SHP77 (cell line): ENCODE results near the gene USP9X.
A peak's percentile ranks its signal among the peaks of the same experiment; 100 is the strongest.
"Not testable (repeated sequence)": the region's sequence is repeated elsewhere in the genome, so short reads cannot be mapped to it uniquely, and the experiment has no call there.

ENCODE experiments used
- DNase-seq, 2 experiments: peaks; one replicate each; lab custom pipeline; 2025; lab: John Stamatoyannopoulos, UW

Gene USP9X

DNA sequence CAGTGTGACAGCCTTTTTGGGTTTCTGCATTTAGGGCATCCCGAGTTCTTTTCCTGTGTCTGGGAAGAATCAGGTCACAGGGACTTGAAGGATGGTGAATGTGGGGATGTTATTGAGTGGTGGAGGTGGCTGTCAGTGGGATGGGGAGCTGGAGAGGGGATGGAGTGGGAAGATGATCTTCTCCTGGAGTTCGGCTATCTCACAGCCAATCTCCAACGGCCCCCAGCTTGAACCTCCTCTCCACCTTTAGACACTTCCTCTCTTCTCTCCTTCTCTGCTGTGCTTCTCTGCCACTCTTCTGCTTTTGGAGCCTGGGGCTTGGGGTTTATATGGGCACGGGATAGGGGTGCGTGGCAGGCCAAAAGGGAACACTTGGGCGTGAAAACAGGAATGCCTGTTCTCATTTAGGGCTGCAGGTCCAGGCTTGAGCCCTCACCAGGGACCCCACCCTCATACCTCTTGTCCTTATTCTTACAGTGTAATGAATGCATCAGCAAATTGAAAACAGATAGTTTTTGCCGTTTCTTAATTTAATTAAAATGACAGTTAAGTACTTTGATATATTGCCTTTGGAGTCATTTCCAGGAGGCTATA is 37.5 kb downstream of the USP9X start:
- no peak for DNase-seq

DNA sequence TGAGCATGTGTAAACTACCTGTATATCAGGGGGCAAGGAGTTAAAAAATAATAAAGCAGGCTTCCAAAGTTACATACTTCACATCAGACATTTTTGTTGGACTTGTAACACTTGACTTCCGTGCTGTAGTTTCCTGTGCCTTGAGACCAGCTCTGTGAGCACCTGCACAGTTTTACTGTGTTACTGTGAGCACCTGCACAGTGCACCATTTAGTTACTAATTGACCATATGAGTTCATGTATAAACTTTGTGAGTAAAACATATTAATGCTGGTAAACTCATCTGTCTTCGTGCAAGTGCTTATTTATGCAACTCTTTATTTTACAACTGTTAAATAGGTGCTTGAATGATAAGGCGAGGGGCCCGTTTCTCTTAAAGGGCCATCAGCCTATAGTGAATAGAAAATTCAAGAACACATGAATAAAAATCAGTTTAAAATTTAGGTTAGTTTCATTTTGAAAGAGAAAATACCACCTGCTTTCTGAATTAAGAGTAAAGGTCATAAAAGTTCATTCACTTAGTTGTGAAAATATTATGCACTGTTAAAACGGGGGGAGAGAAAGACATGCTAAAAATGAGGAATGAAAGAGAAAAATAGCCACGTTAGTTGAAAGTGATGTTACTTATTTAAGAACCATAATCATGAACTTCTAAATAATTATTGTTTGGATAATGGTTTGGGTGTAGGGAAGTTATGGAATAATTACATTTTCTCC is 42.4 kb downstream of the USP9X start:
- DNase-seq, result no peak

DNA sequence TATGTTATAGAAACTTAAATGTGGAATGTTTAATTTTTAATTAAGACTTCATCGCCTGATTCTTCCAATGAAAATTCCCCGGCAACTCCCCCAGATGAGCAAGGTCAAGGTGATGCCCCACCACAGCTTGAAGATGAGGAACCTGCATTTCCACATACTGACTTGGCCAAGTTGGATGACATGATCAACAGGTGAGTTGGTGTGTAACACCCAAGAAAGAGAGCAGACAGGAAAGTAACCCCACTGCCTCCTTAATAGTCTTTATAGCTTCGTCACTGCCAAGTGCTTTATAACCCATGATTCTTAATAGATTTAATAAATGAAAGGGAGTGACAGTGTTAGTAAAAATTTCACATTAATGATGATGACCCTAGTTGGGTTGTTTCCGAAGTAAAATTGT is 43.7 kb downstream of the USP9X start:
- no peak for DNase-seq

DNA sequence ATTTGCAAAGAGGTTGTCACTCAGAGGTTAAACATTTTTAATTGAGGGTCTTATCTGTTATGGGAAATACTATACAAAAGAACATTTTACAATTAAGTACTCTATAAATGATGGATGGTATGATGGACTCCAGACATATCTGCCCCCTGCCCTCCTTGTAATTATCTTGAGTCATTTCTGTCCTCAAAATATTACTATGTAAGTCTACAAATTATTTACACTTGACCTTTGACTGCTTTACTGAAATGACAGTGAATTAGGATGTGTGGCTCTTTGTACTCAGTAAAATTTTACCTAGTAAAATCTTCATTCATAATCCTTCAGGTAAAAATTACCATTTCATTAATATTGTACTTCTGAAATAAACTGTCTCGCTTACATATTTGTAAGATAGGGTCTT is 46.5 kb downstream of the USP9X start:
- DNase-seq, result no peak

DNA sequence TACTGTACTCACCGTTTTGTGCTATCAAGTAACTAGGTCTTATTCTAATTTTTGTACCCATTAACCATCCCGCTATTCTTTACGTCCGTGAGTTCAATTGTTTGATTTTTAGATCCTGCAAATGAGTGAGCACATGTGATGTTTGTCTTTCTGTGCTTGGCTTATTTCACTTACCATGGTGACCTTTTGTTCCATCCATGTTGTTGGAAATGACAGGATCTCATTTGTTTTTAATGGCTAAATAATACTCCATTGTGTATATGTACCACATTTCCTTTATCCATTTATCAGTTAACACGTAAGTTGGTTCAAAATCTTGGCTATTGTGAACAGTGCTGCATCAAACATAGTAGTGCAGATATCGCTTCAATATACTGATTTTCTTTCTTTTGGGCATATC is 48.3 kb downstream of the USP9X start:
- no peak for DNase-seq

DNA sequence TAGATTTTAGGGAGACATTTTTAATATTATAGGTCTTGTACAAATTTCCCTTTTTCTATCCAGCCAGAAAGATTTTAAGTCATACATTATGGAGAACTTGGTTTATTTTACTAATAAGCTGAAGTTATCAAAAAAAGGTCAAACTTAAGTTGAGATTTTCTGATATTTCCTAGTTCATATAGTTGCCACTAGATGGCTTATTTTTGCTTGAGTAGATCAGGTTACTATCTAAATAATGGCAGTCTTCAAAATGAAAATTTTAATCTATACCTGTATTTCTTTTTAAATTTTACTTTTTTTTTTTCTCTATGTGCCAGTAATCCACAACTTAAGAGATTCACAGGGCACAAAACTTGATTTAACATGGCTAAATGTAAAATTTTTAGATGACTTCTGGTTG is 52.3 kb downstream of the USP9X start:
- DNase-seq, result no peak

DNA sequence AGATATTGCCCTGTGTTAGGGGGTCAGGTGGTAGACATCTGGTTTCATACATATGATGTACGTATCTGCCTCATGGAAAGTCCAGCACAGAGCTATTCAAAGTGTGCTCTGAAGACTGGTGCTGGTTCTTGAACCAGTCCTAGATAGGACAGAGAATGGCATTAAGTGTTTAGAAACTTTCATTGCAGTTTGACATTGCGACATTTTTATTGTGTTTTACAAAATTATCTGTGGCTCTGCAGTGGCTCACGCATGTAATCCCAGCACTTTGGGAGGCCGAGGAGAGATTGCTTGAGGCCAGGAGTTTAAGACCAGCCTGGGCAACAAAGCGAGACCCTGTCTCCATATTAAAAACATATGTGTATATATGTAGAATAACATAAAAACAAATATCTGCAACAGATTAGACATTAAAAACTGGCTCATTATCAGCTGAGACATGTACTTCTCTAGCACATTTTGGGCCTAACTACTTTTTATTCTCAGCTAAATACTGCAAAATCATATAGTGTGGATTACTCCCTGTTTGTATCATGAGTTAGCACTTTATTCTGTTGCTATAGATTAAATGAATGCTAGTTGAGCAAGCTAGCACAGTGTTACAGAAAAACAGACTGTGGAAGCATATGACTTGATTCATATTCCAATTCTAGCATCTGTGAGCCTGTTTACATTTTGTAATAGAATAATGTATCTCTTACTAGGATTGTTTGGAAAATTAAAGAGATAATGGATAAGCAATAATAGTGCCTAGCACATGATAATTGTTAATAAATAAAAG is 57.1 kb downstream of the USP9X start:
- no peak for DNase-seq

DNA sequence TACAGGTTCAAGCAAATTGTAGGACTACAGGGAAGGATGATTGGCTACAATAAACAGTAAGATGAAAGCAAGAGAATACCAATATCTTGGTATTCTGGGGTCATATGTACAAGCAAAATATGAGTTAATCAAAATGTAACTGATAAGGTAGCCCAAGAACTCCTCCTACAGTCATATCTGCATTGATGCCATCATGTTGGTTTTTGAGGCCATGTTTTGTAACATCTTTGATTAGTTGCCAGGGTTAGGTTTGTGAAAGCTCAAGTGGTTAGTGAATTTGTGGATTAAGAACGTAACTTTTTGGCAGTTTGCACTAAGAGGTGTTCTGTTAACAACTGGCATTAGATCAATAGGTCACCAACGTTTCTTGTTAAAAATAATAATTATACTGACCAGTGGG is 59.6 kb downstream of the USP9X start:
- DNase-seq, result no peak

DNA sequence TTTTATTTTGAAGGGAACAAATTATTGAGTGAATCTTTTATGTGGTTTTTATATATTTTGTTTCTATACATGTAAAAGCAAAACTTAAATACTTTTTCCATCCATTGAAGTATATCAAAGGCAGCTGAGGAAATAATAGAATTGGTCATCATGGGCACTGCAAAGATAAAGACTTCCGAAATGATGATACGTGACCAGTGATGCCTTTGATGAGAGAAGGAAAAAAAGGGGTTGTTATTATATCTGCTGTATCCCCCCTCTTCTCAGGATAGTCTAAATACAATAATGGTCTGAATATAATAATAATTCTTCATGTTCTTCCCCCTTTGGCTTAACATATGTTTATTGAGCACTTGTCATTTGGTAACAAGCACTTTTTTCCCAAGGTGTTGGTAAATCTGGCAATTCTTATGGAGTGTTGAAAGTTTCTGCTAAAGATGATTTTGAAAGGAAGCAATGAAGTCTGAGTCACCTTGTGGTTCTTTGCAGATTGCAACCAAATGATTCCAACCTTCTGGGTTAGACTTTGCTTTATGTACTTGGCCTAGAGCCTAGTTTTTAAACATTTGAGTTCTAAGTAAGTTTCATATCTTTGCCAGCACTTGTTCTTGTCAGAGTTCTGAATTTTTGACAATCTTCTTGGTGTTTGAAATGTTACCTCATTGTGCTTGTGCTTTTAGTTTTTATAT is 60.8 kb downstream of the USP9X start:
- DNase-seq, result no peak

DNA sequence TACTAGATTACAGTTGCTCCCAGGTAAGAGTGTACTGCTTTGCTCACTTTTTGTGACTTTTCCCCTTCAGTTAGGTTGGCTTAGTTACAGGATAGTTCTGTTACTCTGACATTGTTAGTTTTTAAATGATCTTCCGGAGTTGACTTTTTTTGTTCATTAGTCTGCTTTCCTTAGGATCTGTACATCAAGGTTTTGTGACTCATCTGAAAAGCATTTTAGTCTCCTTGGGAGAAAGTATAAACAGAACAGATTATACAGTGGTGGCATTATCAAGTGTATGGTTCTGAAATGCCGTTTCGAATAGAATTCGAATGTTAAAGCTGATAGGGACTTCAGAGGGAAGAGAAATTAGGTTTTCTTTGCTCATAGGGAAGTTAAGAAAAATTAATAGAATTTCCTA is 63.3 kb downstream of the USP9X start:
- DNase-seq, result no peak

DNA sequence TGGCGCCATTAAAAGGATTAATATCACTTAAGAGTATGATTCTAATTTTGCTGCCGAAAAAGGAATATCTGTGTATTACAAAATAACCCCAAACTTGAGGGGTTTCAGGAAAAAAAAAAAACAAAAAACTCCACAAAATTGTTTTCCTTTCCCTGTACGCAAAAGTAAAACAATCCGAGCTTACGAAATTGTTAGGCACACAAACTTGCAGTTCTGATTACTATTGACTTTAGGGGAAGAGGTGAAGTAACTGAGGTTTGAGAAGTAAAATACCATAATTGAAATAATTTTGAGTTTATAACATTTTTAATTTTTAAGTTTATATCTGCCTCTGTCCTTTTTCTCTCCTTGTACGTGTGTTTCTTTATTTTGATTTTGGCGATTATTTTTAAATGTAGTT is 64.8 kb downstream of the USP9X start:
- DNase-seq, result no peak

DNA sequence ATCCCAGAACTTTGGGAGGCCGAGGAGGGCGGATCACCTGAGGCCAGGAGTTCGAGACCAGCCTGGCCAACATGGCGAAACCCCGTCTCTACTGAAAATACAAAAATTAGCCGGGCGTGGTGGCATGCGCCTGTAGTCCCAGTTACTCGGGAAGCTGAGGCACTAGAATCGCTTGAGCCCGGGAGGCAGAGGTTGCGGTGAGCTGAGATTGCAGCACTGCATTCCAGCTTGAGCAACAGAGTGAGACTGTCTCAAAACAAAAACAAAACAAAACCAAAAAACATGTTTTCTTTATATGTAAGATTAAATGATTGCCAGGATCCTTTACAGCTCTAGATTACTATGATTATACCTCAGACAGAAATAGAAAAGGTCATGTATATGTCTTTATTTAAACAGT is 66.5 kb downstream of the USP9X start:
- not testable (repeated sequence) for DNase-seq

DNA sequence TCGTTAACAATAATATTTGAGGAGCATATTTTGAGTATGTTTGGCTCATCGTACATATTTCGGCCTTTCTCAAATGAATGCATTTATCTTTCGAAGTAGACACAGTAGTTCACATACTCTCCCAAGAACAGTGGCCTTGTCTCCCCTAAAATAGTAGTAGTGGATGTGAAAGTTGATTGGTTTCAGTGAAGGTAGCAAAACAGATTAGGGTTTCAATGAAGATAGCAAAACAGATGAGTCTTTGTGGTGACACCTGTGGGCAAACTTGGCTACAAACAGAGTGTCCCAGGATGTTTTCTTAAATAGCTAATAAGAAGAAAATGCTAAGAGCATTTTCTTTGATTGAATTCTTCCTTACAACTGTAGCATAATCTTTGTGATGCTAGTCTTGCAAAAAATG is 67.0 kb downstream of the USP9X start:
- no peak for DNase-seq

DNA sequence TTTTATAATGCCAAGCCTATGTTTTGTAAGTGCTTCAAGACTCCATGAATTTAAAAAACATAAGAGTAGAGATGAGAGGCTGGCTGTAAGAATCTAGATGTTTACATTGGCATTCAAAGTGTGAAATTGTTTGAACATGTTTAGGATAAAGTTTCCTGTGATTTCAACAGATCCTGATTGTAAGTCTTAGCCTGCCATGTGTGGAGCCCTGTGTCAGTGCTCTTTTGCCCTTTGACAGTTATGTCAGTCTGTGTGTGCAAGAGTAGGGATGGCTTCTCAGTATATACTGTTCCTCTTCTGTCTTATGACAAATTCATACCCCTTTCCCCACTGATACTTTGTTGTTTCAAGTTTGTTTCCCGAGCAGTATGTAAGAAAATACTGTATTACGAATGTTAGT is 68.2 kb downstream of the USP9X start:
- DNase-seq, result no peak

DNA sequence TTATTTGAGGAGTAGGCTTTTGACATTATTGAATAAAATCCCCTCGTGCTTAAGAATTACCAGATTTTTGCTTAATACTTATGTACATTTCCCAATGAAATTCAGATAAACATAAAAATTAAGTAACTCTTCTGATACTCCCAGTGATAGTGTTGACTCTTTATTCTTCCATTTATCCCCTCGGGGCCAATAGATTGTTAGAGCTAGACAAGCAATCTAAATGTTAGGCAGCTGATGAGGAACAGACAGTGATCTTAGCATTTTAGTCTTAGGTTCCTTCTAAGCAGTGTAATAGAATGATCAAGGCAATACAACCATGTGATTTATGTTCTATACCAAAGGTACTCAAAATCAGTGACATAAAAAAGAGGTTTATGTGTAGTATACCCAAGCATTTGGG is 68.7 kb downstream of the USP9X start:
- no peak for DNase-seq

DNA sequence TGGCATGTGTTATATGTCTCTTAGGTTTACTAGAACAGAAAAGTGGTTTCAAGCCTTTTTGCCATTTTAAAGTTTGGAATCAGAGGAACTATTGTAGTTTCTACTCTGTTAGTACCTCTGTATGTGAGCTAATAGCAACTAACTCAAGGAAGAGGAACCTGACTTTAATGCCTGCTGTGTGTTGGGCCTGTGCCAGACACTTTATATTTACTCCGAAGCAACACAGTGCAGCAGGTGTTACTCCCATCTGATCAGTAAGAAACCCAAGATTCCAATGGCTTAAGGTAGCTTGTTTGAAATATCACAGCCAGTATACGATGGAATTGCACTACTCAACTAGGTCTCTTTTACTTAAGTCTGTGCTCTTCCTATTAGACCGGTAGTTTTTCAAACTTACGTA is 79.2 kb downstream of the USP9X start:
- DNase-seq, result no peak

DNA sequence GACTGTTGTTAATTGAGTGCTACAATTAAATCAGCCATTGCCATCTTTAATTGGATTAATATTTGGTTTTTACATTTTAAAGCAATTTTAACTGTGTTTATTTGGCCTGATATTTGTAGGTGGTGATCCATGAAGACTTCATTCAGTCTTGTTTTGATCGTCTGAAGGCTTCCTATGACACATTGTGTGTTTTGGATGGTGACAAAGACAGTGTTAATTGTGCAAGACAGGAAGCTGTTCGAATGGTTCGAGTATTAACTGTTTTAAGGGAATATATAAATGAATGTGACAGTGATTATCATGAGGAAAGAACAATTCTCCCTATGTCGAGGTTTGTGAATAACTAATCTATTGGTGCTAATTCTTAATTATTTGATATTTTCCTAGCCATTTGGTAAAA is 82.6 kb downstream of the USP9X start:
- no peak for DNase-seq

DNA sequence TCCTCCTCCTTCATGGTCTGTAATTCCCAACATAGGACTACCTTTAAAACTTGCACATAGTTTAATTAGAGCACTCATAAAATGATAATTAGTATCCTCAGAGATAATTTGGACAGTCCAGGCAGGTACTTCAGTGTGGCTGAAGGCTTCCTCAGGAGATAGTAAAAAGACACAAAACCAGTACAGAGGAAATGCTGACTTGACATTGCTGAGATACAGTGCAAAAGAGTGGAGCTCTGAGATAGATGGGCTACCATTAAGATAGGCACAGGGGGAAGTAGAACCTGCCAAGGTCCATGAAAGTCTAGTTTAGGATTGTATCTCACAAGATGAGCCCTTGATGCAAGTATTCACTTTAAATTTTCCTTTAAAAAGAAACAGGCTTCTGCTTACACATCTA is 91.0 kb downstream of the USP9X start:
- DNase-seq, result no peak

DNA sequence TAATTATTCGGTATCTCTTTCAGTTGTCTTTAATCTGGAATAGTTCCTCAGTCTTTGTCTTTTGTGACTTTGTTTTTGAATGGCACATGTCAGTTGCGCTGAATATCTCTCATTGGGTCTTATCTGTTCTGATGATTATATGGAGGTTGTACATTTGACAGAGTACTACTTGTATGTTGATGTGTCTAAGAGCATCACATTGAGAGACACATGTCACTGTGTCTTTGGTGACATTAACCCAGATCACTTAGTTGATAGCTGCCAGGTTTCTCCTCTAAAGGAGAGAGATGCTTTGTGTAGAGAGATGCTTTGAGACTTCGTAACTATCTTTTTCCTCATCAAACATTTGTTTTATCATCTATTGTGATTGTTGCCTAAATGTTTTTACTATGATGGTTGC is 92.1 kb downstream of the USP9X start:
- no peak for DNase-seq

DNA sequence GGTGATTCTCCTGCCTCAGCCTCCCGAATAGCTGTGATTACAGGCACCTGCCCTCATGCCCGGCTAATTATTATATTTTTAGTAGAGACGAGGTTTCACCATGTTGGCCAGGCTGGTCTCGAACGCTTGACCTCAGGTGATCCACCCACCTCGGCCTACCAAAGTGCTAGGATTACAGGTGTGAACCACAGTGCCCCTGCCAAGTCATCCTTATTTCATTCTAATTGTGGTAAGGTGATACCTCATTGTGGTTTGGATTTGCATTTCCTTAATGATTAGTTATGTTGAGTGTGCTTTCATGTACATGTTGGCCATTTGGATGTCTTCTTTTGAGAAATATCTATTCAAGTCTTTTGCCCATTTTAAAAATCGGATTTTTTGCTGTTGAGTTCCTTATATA is 93.0 kb downstream of the USP9X start:
- no peak for DNase-seq

DNA sequence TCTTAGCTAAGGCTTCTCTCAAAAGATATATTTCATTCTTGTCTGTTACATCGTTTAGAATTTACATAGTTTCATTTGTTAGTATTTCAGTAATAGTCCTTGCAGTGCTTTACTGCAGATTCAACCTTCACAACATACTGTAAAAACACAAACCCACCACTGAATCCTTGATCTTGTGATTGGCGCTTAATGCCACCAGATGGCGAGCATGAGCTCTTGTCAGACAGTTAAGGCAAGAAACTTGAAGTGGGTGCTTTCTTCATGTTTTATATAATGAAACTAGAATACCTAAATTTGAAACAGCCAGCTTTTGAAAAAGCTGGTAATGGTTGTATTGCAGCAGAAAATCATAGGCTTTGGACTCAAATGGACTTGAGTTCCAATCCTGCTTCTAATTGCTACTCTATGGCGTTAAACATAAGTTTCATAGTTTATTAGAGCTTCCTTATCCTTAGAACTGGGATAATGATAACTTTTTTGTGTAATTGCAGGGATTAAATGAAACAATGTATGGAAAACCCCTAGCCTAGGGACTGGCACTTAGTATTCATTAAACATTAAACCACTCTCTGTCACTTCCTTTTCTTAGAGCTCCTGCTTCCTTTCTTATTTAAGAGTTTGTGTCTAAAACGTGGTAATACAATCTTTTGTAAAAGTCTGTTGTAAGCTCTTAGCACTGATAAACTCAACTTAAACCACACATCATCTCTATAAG is 95.1 kb downstream of the USP9X start:
- DNase-seq, result peak in 1 of 2 experiments; percentile 21

DNA sequence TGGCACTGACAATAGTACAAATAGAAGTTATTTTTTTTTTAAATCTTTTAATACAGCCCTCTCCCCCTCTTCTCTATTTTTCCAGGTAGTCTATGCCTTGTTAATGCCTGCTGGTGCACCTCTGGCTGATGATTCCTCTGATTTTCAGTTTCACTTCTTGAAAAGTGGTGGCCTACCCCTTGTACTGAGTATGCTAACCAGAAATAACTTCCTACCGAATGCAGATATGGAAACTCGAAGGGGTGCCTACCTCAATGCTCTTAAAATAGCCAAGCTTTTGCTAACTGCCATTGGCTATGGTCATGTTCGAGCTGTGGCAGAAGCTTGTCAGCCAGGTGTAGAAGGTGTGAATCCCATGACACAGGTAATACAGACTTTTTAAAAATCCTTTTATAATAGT is 99.1 kb downstream of the USP9X start:
- no peak for DNase-seq
